ENCODE measurements around the gene PFKFB2. TPM values are rescaled to one million over a fixed set of nuclear protein-coding genes. Genes with fewer than 3 reads are reported as not detected.

PFKFB2 gene
- total RNA-seq, result 1.3 and 1.4 TPM in 2 replicates

GRCh38 chr1:207052911-207053769 lies at the start of gene PFKFB2:
TSS of gene PFKFB2 (plus strand) at chr1:207053275. CDS start at chr1:207054718, 1,443 bp downstream.

DNA sequence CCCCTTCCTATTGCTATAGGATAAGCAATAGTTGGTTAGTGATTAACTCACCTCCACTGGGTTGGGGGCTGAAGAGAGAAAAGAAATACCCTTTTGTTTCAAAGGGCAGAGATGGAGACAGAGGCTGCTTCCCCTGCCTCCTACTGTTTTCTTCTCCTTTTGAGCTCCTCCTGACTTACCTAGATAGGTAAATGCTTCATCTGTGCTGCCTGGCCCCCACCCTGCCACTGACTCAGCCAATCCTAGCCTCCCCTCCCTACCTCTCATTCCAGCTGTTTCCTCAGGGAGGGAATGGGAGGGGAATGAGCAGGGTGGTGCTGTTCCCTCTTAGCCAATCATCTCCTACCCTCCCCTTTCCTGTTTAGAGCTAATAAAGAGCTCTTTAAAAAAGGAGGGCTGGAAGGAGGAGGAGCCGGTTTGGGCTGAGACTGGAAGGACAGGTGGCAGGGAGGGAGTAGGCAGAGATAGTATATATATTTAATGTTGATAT lies 20.5 kb upstream of the PFKFB2 start, which contains the start of gene C1orf116:
Gene C1orf116, minus strand, starts transcription at position 229 of the 490 bp plus-strand sequence. CDS start 5,158 bp downstream, outside the sequence.

GRCh38 chr1:207051191-207051943 lies 1.7 kb upstream of the PFKFB2 start, which contains the start of gene YOD1:
TSS of gene YOD1 (minus strand) at chr1:207051208. CDS start at chr1:207051030, 178 bp downstream.

GRCh38 chr1:207088701-207089626 lies 35.9 kb downstream of the PFKFB2 start, which contains the start of gene C4BPB:
TSS of gene C4BPB (plus strand) at chr1:207088860. CDS start at chr1:207089532, 672 bp downstream.

DNA sequence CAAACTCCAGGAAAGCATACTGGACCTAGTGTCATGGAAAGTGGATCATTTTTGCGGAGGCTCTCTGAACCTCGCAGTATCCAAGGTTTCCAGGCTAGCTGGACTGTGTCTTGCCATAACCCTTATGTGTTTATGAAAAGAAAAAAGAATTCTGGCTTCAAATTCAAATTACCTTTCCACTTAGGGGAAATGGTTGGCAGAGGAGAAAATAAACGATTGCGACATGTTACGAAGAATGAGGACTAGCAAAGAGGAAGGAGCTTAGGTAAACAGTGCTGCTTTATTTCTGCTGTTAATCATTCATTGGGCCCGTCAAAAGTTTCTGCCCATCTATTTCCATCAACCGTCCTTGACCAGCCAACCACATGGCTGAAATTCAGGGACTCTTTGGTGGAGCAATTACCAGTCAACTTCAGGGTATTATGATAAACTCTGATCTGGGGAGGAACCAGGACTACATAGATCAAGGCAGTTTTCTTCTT lies 50.9 kb downstream of the PFKFB2 start, which contains the start of gene C4BPA:
Gene C4BPA, plus strand, starts transcription at position 342 of the 482 bp plus-strand sequence. CDS start 8,793 bp downstream, outside the sequence.

Other genes starting within 250 kb of the PFKFB2 start
- not detected in 2 replicates for gene IL20, start 187.7 kb upstream of the PFKFB2 start, total RNA-seq
- 0.13 and 0.80 TPM in 2 replicates for gene IL24, start 155.8 kb upstream of the PFKFB2 start, total RNA-seq
- 0.39 and 0.64 TPM in 2 replicates for gene FCMR, start 131.3 kb upstream of the PFKFB2 start, total RNA-seq
- gene PIGR, start 106.8 kb upstream of the PFKFB2 start, total RNA-seq, result not detected in 2 replicates
- not detected in 2 replicates for gene FCAMR, start 82.8 kb upstream of the PFKFB2 start, total RNA-seq
- 0.40 and 2.3 TPM in 2 replicates for gene C1orf116, start 20.5 kb upstream of the PFKFB2 start, total RNA-seq
- 4.2 and 4.4 TPM in 2 replicates for gene YOD1, start 2.1 kb upstream of the PFKFB2 start, total RNA-seq
- gene C4BPB, start 35.6 kb downstream of the PFKFB2 start, total RNA-seq, result not detected in 2 replicates
- gene C4BPA, start 51.0 kb downstream of the PFKFB2 start, total RNA-seq, result not detected in 2 replicates